Stromal cell of bone marrow (primary cell): ENCODE results near the gene TBC1D22B.
"Not testable (repeated sequence)": the region's sequence is repeated elsewhere in the genome, so short reads cannot be mapped to it uniquely, and the experiment has no call there.

Experiments
- DNase-seq: peaks from one replicate; pipeline ENCODE4 v3.0.0-alpha.2; 2012; ENCODE audit warnings: low read depth

Gene TBC1D22B

DNA sequence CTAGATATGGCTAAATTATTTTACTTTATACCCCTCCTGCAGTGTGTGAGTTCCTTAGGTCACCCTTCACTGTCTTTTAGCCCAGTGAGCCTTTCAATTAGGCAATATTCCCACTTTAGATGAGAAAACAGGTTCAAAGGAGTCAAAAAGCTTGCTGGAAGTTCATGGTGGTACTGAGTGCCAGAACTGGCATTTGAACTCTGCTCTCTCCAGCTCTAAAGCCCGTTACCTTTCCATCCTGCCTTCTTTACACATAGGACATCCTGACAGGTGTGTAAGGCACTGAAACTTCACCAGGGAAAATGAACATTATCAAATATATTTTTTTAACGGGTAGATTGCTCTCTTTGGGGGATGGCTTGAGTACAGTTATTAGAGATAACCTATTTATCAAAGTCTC lies 11.5 kb downstream of the TBC1D22B start:
- no peak for DNase-seq

DNA sequence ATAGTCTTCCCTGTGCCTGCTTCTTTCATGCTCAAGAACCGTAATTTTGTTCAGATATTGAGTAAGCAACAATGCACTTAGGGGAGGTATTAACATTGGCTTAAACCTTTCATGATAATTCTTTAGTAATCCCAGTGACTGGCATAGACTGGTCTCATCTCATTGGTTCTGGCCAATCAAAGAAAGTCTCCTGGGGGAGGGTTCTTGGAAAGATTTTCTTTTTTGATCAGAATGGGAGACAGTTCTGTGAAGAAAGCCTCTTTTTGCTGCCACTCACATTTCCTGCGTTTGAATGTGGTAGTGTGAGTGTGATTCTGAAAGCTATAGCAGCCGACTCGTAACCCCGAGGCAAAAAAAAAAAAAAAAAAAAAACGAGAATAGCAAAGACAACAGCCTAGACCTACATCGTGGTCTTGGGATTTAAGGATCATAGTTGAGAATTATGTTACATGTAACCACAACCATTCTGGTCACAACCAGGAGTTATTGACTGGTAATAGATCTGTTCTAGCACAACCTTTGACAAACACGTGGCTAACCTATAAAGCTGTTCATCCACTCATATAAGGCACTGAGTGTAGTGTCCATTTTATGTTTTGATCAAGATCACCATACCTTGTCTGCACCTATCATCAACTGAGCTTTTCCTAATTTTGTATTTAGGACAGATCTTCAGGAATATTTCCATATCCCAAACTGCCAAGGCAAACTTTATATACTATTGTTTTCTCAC lies 15.4 kb downstream of the TBC1D22B start:
- no peak for DNase-seq

DNA sequence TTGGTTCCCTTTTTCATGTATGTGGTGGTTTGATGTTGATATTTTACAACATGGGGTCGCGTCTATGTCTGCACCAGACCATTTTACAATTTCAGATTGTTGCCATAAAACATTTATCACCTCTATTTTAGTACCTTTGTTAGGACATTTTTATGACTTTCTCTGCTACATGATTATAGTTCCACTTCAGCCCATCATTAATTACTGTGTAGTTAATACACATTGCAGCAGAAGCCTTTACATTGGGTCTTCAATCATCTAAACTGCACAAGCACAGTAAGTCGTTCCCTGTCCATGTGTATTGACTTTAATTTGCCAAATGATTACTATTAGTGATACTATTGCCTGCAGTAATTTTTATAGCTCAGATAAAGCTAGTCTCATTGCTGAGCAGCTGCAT lies 16.1 kb downstream of the TBC1D22B start:
- no peak for DNase-seq

DNA sequence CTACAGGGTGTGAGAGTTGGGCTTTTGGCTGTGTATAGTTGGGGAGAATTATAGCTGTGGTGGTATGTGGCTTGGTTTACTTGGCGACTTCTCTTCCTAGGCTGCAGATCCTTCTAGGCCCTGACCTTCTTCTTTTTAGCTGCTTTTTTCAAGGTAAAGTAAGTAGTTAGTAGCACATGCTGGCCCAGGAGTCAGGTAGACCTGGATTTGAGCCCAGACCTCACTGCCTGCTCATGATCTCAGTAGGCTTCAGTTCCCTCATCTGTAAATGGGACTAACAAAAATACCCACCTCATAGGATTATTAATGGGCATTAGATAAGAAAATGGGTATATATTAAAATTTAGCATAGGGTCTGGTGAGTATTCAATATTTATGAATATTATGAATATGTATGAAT lies 17.8 kb downstream of the TBC1D22B start:
- no peak for DNase-seq

DNA sequence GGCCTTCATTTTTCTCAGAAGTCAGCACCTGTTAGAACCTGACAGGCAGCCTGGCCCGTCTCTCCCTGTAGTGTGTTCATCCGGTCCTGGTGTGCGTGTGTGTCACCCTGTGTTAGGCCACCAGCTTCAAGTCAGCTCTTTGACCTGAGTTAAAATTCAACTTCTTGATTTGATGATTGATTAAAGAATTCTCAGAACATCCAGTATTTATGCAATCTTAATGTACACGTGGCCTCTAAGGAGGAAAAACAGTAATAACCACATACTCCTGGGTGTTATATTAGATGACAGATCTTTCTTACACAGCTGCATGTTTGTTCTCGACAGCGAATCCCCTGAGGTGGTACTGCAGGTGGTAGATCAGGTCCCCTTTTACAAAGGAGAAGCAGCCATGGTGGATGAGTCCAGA lies 19.4 kb downstream of the TBC1D22B start:
- no peak for DNase-seq

DNA sequence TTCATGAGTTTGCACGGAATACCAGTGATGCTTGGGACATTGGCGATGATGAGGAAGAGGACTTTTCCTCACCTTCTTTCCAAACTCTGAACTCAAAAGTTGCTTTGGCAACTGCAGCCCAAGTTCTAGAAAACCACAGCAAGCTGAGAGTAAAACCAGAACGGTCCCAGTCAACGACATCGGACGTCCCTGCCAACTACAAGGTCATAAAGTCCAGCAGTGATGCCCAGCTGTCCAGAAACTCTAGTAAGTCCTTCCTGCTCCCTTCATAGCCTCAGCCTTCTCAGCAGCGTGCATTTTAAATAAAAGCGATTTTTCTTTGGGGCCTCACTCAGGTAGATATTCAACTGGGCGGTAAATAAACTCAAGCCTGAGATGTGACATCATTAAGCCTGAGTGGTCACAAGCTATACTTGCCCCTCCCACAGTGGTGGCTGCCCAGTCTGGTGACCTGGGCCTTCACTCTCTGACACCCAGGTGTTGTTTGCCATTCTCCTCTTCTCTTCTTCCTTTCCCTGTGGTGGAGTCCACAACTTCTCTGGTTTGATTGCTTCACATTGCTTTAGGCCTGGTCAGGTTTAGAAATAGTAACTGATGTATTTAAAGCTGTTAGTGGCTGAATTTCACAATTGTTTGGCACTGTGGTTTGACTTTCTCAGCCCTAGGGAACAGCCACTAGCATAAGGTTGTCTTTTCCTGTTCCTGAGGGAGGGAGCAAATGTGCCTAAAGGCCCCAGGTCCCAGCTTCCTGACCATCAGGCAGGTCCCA lies 22.0 kb downstream of the TBC1D22B start:
- peak; percentile 63 for DNase-seq

DNA sequence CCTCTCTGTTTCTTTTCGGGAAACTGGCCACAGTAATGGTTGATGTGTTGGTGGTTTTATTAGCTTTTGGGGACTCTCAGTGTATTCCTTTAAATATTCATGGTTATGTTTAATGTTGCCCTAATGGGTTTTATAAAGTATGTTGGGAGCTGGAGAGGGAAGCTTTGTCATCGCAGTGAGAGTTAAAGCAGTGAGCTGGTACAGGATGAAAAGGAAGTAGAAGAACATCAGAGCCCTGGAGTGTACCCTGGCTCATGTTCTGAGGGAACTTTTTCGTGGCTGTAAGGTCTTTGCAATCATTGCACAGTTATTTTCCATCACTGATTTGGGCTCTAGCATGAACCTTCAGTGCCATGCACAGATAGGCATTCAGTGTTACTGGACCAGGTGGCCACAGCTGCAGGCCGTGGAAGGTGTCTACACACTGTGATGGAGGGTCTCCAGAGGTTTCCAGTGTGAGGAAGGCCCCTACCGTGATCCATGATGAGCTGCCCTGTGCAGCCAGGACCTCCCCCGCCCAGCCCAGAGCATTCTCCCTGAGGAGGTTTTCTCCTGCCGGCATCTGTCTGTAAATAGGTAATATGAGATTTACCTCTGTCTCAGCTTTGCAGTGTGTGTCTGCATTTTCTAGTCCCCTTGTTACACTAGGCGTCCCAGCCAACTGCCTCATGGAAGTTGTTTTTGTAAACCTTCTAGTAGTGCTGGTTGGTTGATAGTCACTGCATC lies 22.8 kb downstream of the TBC1D22B start:
- DNase-seq, result no peak

DNA sequence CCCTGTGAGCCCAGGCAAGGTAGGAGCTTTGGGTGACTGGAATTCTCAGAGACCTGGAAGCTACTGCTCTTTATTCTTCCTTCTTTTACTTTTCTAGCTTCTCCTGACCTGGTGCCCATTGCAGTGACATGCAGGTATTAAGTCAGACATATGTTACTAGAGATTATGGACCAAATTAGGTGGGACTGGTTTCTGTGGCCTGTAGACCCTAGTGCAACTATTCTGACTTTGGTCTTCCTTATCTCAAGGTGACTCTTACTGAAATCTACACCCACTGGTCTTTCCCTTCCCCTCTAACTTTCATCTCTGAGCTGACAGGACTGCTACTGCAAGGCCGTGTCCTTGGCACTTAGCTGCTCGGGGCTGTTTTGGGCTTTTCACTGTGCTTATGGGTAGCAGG lies 24.8 kb downstream of the TBC1D22B start:
- DNase-seq, result no peak

DNA sequence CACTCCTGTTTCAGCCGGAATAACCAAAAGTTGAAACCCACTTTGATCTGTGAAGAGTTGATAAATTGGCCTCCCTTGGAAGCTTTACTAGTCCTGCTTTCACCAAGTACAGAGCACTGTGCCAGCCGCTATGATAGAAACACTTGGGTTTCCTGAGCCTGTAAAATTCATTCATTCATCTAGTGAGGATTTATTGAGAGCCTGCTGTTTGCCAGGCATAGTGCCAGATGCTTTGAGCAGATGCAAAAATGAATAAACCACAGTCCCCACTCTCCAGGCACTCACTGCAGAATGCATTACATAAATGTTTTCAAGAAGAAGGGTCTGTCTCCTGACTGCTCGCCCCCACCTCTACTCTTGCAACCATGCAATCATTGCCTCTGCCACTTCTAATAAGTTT lies 25.7 kb downstream of the TBC1D22B start:
- DNase-seq, result no peak

DNA sequence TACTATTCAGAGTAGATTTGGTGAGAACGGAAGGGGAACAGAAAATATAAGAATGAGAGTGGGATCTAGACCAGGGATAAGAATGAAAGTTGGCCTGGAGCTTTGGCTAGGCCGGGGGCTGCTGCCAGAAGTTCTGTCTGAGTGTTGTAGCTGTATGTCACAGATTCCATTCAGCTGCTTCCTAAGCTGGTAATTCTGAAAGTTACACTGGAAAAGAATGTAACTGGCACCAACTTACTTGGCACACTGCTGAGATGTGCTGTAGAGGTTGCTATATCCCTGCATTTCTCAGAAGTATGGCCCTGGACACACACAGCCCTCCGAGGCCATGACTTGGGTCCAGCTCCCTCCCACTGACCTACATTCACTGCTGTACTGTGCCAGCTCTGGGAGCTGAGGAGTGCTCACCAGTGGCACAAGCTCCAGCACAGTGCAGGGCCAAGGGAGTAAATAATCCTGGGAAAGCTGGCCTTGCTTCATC lies 26.1 kb downstream of the TBC1D22B start:
- DNase-seq, result peak; percentile 16

DNA sequence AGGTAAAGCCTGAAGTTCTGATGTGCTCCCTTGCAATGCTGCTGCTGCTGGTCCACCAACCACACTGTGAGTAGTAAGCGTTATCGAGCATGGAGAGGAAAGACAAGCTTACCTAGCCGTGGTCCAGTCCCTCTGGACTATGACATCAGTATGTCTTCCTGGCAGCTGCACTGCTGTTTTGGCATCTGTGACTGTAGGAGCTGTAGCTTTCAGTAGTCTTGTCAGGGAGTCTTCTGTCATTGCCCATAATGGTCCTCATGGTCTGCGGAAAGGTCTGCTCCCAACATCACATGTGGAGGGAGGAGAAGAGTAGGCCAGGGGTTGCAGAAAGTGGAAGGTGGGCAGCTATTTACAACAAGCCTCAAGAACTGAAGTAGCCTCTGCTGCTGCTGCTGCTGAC lies 27.2 kb downstream of the TBC1D22B start:
- DNase-seq, result no peak

DNA sequence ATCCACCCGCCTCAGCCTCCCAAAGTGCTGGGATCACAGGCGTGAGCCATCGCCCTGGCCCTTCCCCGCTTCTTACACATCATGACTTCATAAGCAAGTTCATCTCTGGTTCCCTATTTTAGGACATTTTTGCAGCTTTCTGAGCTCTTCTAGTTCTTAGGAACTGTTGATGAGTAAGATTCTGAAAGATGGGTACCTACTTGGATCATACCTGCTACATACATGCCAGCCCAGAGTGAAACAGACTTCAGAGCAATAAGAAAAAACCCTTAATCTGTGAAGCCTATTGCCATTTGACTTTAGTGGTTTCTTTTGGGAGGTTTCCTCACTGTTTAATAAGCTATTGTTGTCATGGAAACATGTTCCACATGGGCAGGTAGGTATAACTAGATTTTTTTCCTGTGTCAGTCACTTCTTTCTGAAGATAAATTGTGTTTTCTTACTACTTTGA lies 28.3 kb downstream of the TBC1D22B start:
- DNase-seq, result no peak

DNA sequence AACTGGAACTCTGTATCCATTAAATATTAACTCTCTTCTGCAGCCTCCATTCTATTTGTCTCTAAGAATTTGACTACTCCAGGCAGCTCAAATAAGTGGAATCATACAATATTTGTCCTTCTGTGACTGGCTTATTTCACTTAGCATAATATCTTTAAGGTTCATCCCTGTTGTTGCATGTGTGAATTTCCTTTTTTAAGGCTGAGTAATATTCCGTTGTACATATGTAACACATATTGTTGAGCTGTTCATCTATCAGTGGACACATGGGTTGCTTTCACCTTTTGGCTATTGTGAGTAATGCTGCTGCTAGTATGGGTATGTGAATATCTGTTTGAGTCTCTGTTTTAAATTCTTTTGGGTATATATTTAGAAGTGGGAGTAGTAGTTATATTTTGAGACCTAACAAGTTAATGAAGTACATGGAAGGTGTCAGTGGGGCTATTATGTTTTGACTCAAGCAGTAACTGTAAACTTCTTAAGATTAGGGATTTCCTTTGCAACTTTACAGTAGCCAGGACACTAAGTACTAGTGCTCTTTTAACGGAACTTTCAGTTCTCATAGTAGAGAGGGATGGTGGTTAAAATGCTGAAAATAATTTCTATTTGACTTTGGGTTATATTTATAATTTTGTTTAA lies 30.1 kb downstream of the TBC1D22B start:
- DNase-seq, result no peak

DNA sequence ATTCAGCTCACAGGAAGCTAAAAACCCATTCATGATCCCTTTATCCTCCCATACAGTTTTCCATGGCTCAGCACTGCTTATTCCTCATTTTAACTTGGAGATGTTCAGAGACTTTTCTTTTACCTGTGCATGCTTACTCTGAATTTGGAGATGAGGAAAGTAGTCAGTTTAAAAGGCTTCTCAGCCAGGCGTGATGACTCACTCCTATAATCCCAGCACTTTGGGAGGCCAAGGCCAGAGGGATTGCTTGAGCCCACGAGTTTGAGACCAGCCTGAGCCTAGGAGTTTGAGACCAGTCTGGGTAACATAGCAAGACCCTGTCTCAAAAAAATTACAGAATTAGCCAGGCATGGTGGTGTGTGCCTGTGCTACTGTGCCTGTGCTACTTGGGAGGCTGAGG lies 30.7 kb downstream of the TBC1D22B start:
- no peak for DNase-seq

DNA sequence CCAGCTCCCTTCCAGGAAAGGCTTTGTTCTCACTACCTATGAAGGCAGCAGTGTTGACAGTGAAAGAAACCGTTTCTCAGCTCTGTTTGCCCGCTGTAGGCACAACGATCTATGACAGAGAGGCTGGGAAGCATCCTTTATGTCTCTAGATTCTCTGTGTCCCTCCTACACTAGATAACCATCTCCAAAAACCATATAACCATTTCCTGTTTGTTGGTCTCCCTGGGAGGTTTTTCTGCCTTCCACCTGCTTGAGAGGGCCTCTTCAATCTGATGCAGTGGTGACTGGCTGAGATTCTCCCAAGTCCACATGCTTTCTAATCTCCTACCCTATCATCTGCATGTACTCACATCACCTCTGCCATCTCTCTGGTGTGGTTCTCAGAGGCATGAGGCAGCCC lies 32.4 kb downstream of the TBC1D22B start:
- DNase-seq, result no peak

DNA sequence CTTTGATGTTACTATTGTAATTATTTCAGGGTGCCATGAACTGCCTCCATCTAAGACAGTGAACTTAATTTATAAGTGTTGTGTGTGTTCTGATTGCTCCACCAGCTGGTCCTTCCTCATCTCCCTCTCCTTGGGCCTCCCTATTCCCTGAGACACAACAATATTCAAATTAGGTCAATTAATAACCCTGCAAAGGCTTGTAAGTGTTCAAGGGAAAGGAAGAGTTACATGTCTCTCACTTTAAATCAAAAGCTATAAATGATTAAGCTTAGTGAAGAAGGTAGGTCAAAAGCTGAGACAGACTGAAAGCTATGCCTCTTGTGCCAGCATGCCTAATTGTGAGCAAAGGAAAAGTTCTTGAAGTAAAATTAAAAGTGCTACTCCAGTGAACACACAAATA lies 35.9 kb downstream of the TBC1D22B start:
- DNase-seq, result no peak

DNA sequence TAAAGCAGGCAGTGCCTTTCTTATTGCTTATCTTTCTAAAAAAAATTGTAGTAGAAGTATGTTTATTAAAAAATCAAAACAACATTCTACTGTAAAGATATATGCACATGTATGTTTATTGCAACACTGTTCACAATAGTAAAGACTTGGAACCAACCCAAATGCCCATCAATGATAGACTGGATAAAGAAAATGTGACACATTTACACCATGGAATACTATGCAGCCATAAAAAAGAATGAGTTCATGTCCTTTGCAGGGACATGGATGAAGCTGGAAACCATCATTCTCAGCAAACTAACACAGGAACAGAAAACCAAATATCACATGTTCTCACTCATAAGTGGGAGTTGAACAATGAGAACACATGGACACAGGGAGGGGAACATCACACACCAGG lies 40.1 kb downstream of the TBC1D22B start:
- not testable (repeated sequence) for DNase-seq

DNA sequence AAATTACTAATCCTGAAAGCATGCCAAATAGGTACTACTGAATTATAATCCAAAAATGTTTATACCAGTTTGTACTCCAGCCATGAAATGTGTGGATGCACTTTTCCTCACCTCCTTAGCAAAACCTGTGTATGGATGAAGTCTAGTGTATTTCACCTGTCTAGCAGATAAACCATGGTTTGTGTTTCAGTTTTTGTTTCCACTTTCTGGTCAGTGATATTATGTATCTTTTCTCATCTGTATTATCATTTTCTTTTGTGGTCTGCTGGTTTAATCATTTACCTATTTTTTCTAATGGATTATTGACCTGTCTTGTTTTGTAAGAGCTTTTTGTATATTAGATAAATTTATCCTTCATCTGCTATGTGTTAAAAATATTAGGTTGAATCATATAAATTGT lies 41.4 kb downstream of the TBC1D22B start:
- DNase-seq, result no peak

DNA sequence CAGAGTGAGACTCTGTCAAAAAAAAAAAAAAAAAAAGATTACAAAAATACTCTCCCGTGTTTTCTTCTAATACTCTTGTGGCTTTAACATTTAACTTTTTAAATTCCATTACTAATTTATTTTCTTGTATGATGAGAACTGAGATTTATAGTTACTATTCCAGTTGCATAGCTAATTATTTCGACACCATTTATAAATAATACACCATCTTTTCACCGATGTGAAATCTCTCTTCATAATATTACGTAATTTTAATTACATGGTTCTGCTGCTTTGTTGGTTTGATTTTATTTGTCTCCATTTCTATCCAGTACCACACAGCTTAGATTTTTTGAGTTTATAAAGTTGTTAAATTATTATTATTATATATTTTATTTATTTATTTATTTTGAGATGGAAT lies 42.4 kb downstream of the TBC1D22B start:
- DNase-seq, result no peak

DNA sequence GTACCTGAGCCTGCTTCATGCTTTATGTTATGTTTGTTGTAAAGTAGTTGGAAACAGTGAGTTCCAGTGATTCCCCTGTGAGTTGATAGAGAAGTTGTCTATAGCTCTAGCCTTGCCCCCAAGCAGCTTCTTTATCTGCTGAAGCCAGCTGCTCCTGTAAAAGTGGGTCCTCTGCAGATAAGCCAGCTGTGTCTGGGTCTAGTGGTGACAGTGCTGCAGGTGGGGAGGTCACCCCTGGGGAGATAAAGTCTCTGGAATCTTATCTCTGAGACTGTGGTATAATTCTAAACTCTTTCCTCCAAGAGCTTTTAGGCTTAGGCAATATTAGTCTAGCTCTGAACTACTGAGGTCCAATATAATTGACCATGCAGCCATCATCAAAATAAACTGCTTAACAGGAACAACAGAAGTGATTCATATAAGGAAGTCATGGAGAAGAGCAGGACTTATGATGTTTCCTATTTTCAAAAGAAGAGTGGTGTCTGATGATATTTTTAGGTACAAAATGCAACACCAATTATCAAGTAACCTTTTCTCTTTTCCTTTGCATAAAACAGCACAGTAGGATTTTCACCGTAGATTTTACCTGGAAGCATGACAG lies 44.6 kb downstream of the TBC1D22B start:
- no peak for DNase-seq

DNA sequence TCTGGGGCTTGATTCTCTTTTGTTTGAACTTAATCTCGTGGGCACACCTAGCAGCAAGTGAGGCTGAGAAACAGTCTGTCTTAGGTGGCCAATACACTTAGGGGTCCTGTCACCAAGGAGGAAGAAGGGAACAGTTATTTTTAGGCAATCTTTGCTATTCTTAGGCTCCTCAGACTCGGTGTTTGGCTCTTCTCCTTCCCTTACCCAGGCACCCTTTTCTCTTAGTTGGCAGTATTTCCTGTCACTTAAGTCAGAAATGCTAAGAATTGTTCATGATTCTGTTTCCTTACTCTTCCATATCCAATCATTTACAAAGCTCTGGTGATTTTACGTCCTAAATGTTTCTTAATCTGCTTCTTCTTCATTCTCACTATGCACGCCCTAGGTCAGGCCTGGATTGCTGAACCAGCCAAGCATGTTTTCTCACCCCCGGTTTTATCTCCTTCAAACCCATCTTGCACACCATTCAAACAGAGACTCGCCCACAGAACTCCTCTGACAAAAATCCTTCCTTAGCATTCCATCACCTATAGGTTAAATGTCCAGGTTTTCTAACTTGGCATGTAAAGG lies 45.6 kb downstream of the TBC1D22B start:
- DNase-seq, result no peak
